ENCODE measurements around the gene MORN3. TPM values are rescaled to one million over a fixed set of nuclear protein-coding genes. Genes with fewer than 3 reads are reported as not detected.

Gene MORN3
- total RNA-seq, 1 donor from 2014 or later = 3.1 TPM

GRCh38 chr12:121602766-121603165 is 66.7 kb downstream of the MORN3 start:
- DNase-seq (ENCODE audit: low read depth) = no peak

GRCh38 chr12:121600702-121601336 is 68.6 kb downstream of the MORN3 start:
- no peak for DNase-seq (ENCODE audit: low read depth)

Other genes with a start within 250 kb of the MORN3 start
- 15.8 and 21.0 TPM in 2 replicates for gene KDM2B, start 88.6 kb downstream of the MORN3 start, total RNA-seq
- gene ORAI1, start 43.1 kb downstream of the MORN3 start, total RNA-seq = 6.9 and 14.0 TPM in 2 replicates
- 8.5 and 12.8 TPM in 2 replicates for gene TMEM120B, start 43.1 kb upstream of the MORN3 start, total RNA-seq
- 47.3 and 82.0 TPM in 2 replicates for gene RHOF, start 124.0 kb upstream of the MORN3 start, total RNA-seq
- gene SETD1B, start 134.4 kb upstream of the MORN3 start, total RNA-seq = 1.6 and 11.9 TPM in 2 replicates
- gene HPD, start 189.2 kb upstream of the MORN3 start, total RNA-seq = 2.1 TPM in 2 replicates
- gene PSMD9, start 219.1 kb upstream of the MORN3 start, total RNA-seq = 62.3 and 132 TPM in 2 replicates
- gene CFAP251, start 248.9 kb upstream of the MORN3 start, total RNA-seq = 2.4 and 16.5 TPM in 2 replicates

All from renal cortical epithelial cell (primary cell).